ENCODE results near the gene CALD1.

DNA sequence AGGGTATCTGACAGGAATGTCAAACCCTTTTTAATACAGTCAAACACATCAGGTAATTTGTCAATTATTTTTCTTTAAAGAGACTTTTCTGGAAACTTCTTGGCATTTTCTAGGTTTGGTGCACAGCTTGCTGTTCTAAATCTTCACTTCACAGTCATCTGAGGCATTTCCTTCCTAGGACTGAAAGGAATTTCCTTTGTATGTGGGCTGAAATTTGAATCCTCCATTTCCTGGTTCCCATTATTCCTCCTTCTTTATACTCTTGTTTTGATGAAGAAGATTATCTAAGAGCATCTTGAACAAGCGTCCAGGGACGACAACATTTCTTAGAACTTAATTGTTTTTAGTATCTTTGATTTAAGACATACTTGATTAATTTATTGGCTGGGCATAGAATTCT lies 24.9 kb downstream of the CALD1 start:
- TF ChIP-seq, protein P1, sequence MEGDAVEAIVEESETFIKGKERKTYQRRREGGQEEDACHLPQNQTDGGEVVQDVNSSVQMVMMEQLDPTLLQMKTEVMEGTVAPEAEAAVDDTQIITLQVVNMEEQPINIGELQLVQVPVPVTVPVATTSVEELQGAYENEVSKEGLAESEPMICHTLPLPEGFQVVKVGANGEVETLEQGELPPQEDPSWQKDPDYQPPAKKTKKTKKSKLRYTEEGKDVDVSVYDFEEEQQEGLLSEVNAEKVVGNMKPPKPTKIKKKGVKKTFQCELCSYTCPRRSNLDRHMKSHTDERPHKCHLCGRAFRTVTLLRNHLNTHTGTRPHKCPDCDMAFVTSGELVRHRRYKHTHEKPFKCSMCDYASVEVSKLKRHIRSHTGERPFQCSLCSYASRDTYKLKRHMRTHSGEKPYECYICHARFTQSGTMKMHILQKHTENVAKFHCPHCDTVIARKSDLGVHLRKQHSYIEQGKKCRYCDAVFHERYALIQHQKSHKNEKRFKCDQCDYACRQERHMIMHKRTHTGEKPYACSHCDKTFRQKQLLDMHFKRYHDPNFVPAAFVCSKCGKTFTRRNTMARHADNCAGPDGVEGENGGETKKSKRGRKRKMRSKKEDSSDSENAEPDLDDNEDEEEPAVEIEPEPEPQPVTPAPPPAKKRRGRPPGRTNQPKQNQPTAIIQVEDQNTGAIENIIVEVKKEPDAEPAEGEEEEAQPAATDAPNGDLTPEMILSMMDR (IDR thresholded peaks at IDR 0.05), result no peak
- no peak for TF ChIP-seq ZFX (IDR thresholded peaks at IDR 0.05; ENCODE audit: borderline replicate concordance)
